ENCODE data around the gene CDK5RAP3.

CDK5RAP3 gene

GRCh38 chr17:47993964-47994363 lies 23.1 kb downstream of the CDK5RAP3 start:
- Histone ChIP-seq H3K36me3 (ENCODE audit: control insufficient read depth, insufficient read depth, low read length) (no peaks in the 10 kb centered on the region), H3K27me3 (replicated peaks; ENCODE audit: control insufficient read depth, insufficient read depth, low read length) (peaks cover 2% of the 10 kb centered on the region), H3K4me3 (replicated peaks; ENCODE audit: low read depth, low read length) (no peak overlapping the region)
- no peak for TF ChIP-seq CTCF (IDR thresholded peaks at IDR 0.05; ENCODE audit: insufficient read depth, low read length, poor library complexity, severe bottlenecking)
- no peak for DNase-seq (ENCODE audit: extremely low read depth, insufficient read length)

- Histone ChIP-seq H3K27me3 (replicated peaks; ENCODE audit: control insufficient read depth, insufficient read depth, low read length) (peaks cover 2% of the 10 kb centered on the region), H3K36me3 (ENCODE audit: control insufficient read depth, insufficient read depth, low read length) (no peaks in the 10 kb centered on the region), H3K4me3 (replicated peaks; ENCODE audit: low read depth, low read length) (no peak overlapping the region)
- no peak for TF ChIP-seq CTCF (IDR thresholded peaks at IDR 0.05; ENCODE audit: insufficient read depth, low read length, poor library complexity, severe bottlenecking)
- DNase-seq (ENCODE audit: extremely low read depth, insufficient read length) = no peak
These were observed 23.8 kb downstream of the CDK5RAP3 start for GRCh38 chr17:47994724-47995123.

GRCh38 chr17:47995241-47995935 lies 24.5 kb downstream of the CDK5RAP3 start:
- Histone ChIP-seq H3K36me3 (ENCODE audit: control insufficient read depth, insufficient read depth, low read length) (no peaks in the 10 kb centered on the region), H3K27me3 (replicated peaks; ENCODE audit: control insufficient read depth, insufficient read depth, low read length) (peaks cover 2% of the 10 kb centered on the region), H3K4me3 (replicated peaks; ENCODE audit: low read depth, low read length) (no peak overlapping the region)
- no peak for DNase-seq (ENCODE audit: extremely low read depth, insufficient read length)
- TF ChIP-seq CTCF (IDR thresholded peaks at IDR 0.05; ENCODE audit: insufficient read depth, low read length, poor library complexity, severe bottlenecking) = no peak

- H3K27me3 ChIP-seq (replicated peaks; ENCODE audit: control insufficient read depth, insufficient read depth, low read length) = peaks cover 2% of the 10 kb centered on the region
- TF ChIP-seq CTCF (IDR thresholded peaks at IDR 0.05; ENCODE audit: insufficient read depth, low read length, poor library complexity, severe bottlenecking) = no peak
- H3K36me3 ChIP-seq (ENCODE audit: control insufficient read depth, insufficient read depth, low read length) = no peaks in the 10 kb centered on the region
- DNase-seq (ENCODE audit: extremely low read depth, insufficient read length) = no peak
- no peak overlapping the region for H3K4me3 ChIP-seq (replicated peaks; ENCODE audit: low read depth, low read length)
These were observed 25.3 kb downstream of the CDK5RAP3 start for GRCh38 chr17:47996201-47996600.

GRCh38 chr17:47997586-47997985 lies 26.7 kb downstream of the CDK5RAP3 start:
- no peak for DNase-seq (ENCODE audit: extremely low read depth, insufficient read length)
- Histone ChIP-seq H3K36me3 (ENCODE audit: control insufficient read depth, insufficient read depth, low read length) (no peaks in the 10 kb centered on the region), H3K27me3 (replicated peaks; ENCODE audit: control insufficient read depth, insufficient read depth, low read length) (peaks cover 2% of the 10 kb centered on the region), H3K4me3 (replicated peaks; ENCODE audit: low read depth, low read length) (no peak overlapping the region)
- no peak for TF ChIP-seq CTCF (IDR thresholded peaks at IDR 0.05; ENCODE audit: insufficient read depth, low read length, poor library complexity, severe bottlenecking)

GRCh38 chr17:47998044-47998443 lies 27.1 kb downstream of the CDK5RAP3 start:
- no peak for DNase-seq (ENCODE audit: extremely low read depth, insufficient read length)
- Histone ChIP-seq H3K36me3 (ENCODE audit: control insufficient read depth, insufficient read depth, low read length) (no peaks in the 10 kb centered on the region), H3K27me3 (replicated peaks; ENCODE audit: control insufficient read depth, insufficient read depth, low read length) (peaks cover 2% of the 10 kb centered on the region), H3K4me3 (replicated peaks; ENCODE audit: low read depth, low read length) (no peak overlapping the region)
- no peak for TF ChIP-seq CTCF (IDR thresholded peaks at IDR 0.05; ENCODE audit: insufficient read depth, low read length, poor library complexity, severe bottlenecking)
